SH-SY5Y (cell line): ENCODE results near the gene IGFBP1.

Experiments
- GATA2 ChIP-seq: IDR thresholded peaks from 2 replicates; pipeline ENCODE4 v1.6.1; 2011; ENCODE audit warnings: mild to moderate bottlenecking, low read depth, low read length
- GATA3 ChIP-seq: IDR thresholded peaks from 2 replicates; pipeline ENCODE4 v1.6.1; 2011; ENCODE audit warnings: low read depth, mild to moderate bottlenecking, low read length, moderate library complexity

IGFBP1 gene

GRCh38 chr7:45918556-45918955 is 30.3 kb downstream of the IGFBP1 start:
- TF ChIP-seq GATA3, result no peak
- TF ChIP-seq GATA2, result no peak

- no peak for TF ChIP-seq GATA3
These were observed 31.0 kb downstream of the IGFBP1 start for GRCh38 chr7:45919231-45919784.

- no peak for TF ChIP-seq GATA3
- no peak for TF ChIP-seq GATA2
These were observed 31.7 kb downstream of the IGFBP1 start for GRCh38 chr7:45919993-45920459.

- no peak for TF ChIP-seq GATA2
- no peak for TF ChIP-seq GATA3
These were observed 32.5 kb downstream of the IGFBP1 start, which contains the start of gene IGFBP3 for GRCh38 chr7:45920502-45921380. TSS of gene IGFBP3 (minus strand) at chr7:45921272. CDS start at chr7:45921140, 132 bp downstream.

GRCh38 chr7:45921381-45921698 is 33.1 kb downstream of the IGFBP1 start:
- no peak for TF ChIP-seq GATA3
- TF ChIP-seq GATA2, result no peak

- TF ChIP-seq GATA2 (peak; percentile 91), GATA3 (no peak; the same call in none of the 2 replicates)
These were observed 33.6 kb downstream of the IGFBP1 start for GRCh38 chr7:45921699-45922519.

GRCh38 chr7:45922810-45923209 is 34.5 kb downstream of the IGFBP1 start:
- TF ChIP-seq GATA2, result no peak
- no peak for TF ChIP-seq GATA3

- peak; percentile 81 for TF ChIP-seq GATA2
- peak; percentile 20; the same call in 1 of the 2 replicates for TF ChIP-seq GATA3
These were observed 35.0 kb downstream of the IGFBP1 start for GRCh38 chr7:45923290-45923689.

- no peak for TF ChIP-seq GATA3
- no peak for TF ChIP-seq GATA2
These were observed 35.5 kb downstream of the IGFBP1 start for GRCh38 chr7:45923818-45924217.

- peak; percentile 33 for TF ChIP-seq GATA2
- no peak for TF ChIP-seq GATA3
These were observed 36.0 kb downstream of the IGFBP1 start for GRCh38 chr7:45924283-45924682.

GRCh38 chr7:45927721-45928120 is 39.4 kb downstream of the IGFBP1 start:
- no peak for TF ChIP-seq GATA3

GRCh38 chr7:45930967-45931366 is 42.7 kb downstream of the IGFBP1 start:
- TF ChIP-seq GATA2, result no peak
- no peak for TF ChIP-seq GATA3

GRCh38 chr7:45937301-45937700 is 49.0 kb downstream of the IGFBP1 start:
- no peak for TF ChIP-seq GATA2
- TF ChIP-seq GATA3, result no peak

- TF ChIP-seq GATA3, result no peak
- TF ChIP-seq GATA2, result no peak
These were observed 49.6 kb downstream of the IGFBP1 start for GRCh38 chr7:45937862-45938261.
